HepG2 (cell line): ENCODE results near the gene MLX. TPM values are rescaled to one million over a fixed set of nuclear protein-coding genes. Genes with fewer than 3 reads are reported as not detected.
A peak's percentile ranks its signal among the peaks of the same experiment; 100 is the strongest.

Source experiments
- ATF2 ChIP-seq: sonication (generic); formaldehyde crosslinking; IDR thresholded peaks from 2 replicates; pipeline ENCODE4 v1.4.0; 2020; ENCODE audit warnings: missing genetic modification reagents
- ATF3 ChIP-seq: sonication (generic); formaldehyde crosslinking; IDR thresholded peaks from 2 replicates; pipeline ENCODE4 v1.4.0; 2020; ENCODE audit warnings: missing genetic modification reagents
- GPN1 ChIP-seq: sonication (generic); formaldehyde crosslinking; IDR thresholded peaks from 2 replicates; pipeline ENCODE4 v1.5.1; 2020; ENCODE audit warnings: missing genetic modification reagents, borderline replicate concordance
- MEIS2 ChIP-seq: sonication (generic); formaldehyde crosslinking; IDR thresholded peaks from 2 replicates; pipeline ENCODE4 v1.9.0; 2021; ENCODE audit warnings: mild to moderate bottlenecking, missing genetic modification reagents
- MLXIP ChIP-seq: sonication (generic); formaldehyde crosslinking; IDR thresholded peaks from 2 replicates; pipeline ENCODE4 v1.9.0; 2021; ENCODE audit warnings: missing genetic modification reagents, borderline replicate concordance
- NFYC ChIP-seq: IDR thresholded peaks from 2 replicates; pipeline ENCODE4 v1.6.1; 2016; ENCODE audit warnings: missing genetic modification reagents, missing compliant biosample characterization
- PBX3 ChIP-seq: sonication (generic); formaldehyde crosslinking; IDR thresholded peaks from 2 replicates; pipeline ENCODE4 v1.8.1; 2023; ENCODE audit warnings: missing genetic modification reagents, inconsistent platforms, borderline replicate concordance
- SIX1 ChIP-seq: sonication (generic); formaldehyde crosslinking; IDR thresholded peaks from 2 replicates; pipeline ENCODE4 v1.4.0; 2020; ENCODE audit warnings: missing genetic modification reagents, borderline replicate concordance
- TMF1 ChIP-seq: sonication (generic); formaldehyde crosslinking; IDR thresholded peaks from 2 replicates; pipeline ENCODE4 v1.8.1; 2022; ENCODE audit warnings: low read depth, missing genetic modification reagents
- TOPORS ChIP-seq: sonication (generic); formaldehyde crosslinking; IDR thresholded peaks from 2 replicates; pipeline ENCODE4 v1.8.0; 2023; ENCODE audit warnings: mild to moderate bottlenecking, missing genetic modification reagents
- ZBTB1 ChIP-seq: sonication (generic); formaldehyde crosslinking; IDR thresholded peaks from 2 replicates; pipeline ENCODE4 v1.4.0; 2020; ENCODE audit warnings: missing genetic modification reagents, borderline replicate concordance
- ZBTB46 ChIP-seq: sonication (generic); formaldehyde crosslinking; IDR thresholded peaks from 2 replicates; pipeline ENCODE4 v1.4.0; 2020; ENCODE audit warnings: mild to moderate bottlenecking, missing genetic modification reagents, borderline replicate concordance
- ZFP36L2 ChIP-seq: sonication (generic); formaldehyde crosslinking; IDR thresholded peaks from 2 replicates; pipeline ENCODE4 v1.4.0; 2020; ENCODE audit warnings: missing genetic modification reagents
- ZNF12 ChIP-seq: sonication (generic); formaldehyde crosslinking; IDR thresholded peaks from 2 replicates; pipeline ENCODE4 v1.5.0; 2020; ENCODE audit warnings: missing genetic modification reagents
- ZNF354B ChIP-seq: sonication (generic); formaldehyde crosslinking; IDR thresholded peaks from 2 replicates; pipeline ENCODE4 v1.8.0; 2022; ENCODE audit warnings: mild to moderate bottlenecking, missing genetic modification reagents
- ZNF441 ChIP-seq: sonication (generic); formaldehyde crosslinking; IDR thresholded peaks from 2 replicates; pipeline ENCODE4 v1.7.0; 2021; ENCODE audit warnings: missing genetic modification reagents, borderline replicate concordance
- ZNF549 ChIP-seq: sonication (generic); formaldehyde crosslinking; IDR thresholded peaks from 2 replicates; pipeline ENCODE4 v1.5.0; 2020; ENCODE audit warnings: missing genetic modification reagents
- ZNF713 ChIP-seq: sonication (generic); formaldehyde crosslinking; IDR thresholded peaks from 2 replicates; pipeline ENCODE4 v1.4.0; 2020; ENCODE audit warnings: mild to moderate bottlenecking, missing genetic modification reagents
- ZNF781 ChIP-seq: sonication (generic); formaldehyde crosslinking; IDR thresholded peaks from 2 replicates; pipeline ENCODE4 v1.5.1; 2020; ENCODE audit warnings: borderline replicate concordance, mild to moderate bottlenecking, missing genetic modification reagents; ENCODE audit errors: not compliant biosample characterization
- ZNF879 ChIP-seq: sonication (generic); formaldehyde crosslinking; IDR thresholded peaks from 2 replicates; pipeline ENCODE4 v1.8.1; 2023; ENCODE audit warnings: missing genetic modification reagents
- ZSCAN31 ChIP-seq: sonication (generic); formaldehyde crosslinking; IDR thresholded peaks from 2 replicates; pipeline ENCODE4 v1.5.0; 2020; ENCODE audit warnings: low read depth, mild to moderate bottlenecking, missing genetic modification reagents
- polyA plus RNA-seq, 8 experiments: library from polyadenylated mRNA; depleted of rRNA in 3 of 8; stranded (reverse) in 7 of 8; unstranded in 1 of 8; fragments of >200 nt; fragmentation: Illumina TruSeq in 4 of 8; extraction: Trizol in 4 of 8; gene quantifications; 2 replicates each; pipeline versions ENCODE4 v1.2.1 to v1.2.3, GENCODE V29; 2011 to 2016; ENCODE audit warnings: low read depth in 4 of 8, missing spikeins in 1 of 8, mixed read lengths in 1 of 8; ENCODE audit not compliant: insufficient read depth in 1 of 8
- total RNA-seq, 5 experiments: library from RNA; depleted of rRNA; stranded (reverse); fragments of >200 nt; fragmentation: Illumina TruSeq; extraction: Trizol; gene quantifications; 2 replicates each; pipeline ENCODE4 v1.2.3, GENCODE V29; 2016; ENCODE audit warnings: low read depth in 1 of 5

The MLX gene
- total and polyA plus RNA-seq, 2 of the 13 experiments (the other 11 are each of a cell fraction or from before 2014, with no cell fraction given), result 38.9 to 74.4 TPM

- TF ChIP-seq ZSCAN31 (CRISPR knock-in tag), result peak; percentile 90
- TF ChIP-seq ZBTB46 (CRISPR knock-in tag), result no peak; the same call in 1 of the 2 replicates
- no peak for TF ChIP-seq SIX1 (CRISPR knock-in tag)
- peak; percentile 90 for TF ChIP-seq ZNF441 (CRISPR knock-in tag)
- peak; percentile 96 for TF ChIP-seq ATF2 (CRISPR knock-in tag)
- TF ChIP-seq MLXIP, result no peak
- TF ChIP-seq ZBTB1, result no peak
- TF ChIP-seq TOPORS (CRISPR knock-in tag), result no peak; the same call in 1 of the 2 replicates
- peak; percentile 74 for TF ChIP-seq ZNF781
- TF ChIP-seq ZNF879, result peak; percentile 89; the same call in 1 of the 2 replicates
- peak; percentile 79 for TF ChIP-seq MEIS2 (CRISPR knock-in tag)
- peak; percentile 37; the same call in 1 of the 2 replicates for TF ChIP-seq NFYC
- no peak for TF ChIP-seq ZNF354B (CRISPR knock-in tag)
- TF ChIP-seq ZNF713 (CRISPR knock-in tag), result 0 out of 2 replicates have a peak, but pooled peaks have one; percentile 9
- peak; percentile 71; the same call in 1 of the 2 replicates for TF ChIP-seq ZNF12
- TF ChIP-seq PBX3, result no peak; the same call in 1 of the 2 replicates
- no peak for TF ChIP-seq ZNF549 (CRISPR knock-in tag)
- 0 out of 2 replicates have a peak, but pooled peaks have one; percentile 31 for TF ChIP-seq ZFP36L2 (CRISPR knock-in tag)
- TF ChIP-seq GPN1 (CRISPR knock-in tag), result 0 out of 2 replicates have a peak, but pooled peaks have one; percentile 60
- no peak for TF ChIP-seq TMF1 (CRISPR knock-in tag)
- TF ChIP-seq ATF3, result no peak
These were observed 12.4 kb upstream of the MLX start (continued) for GRCh38 chr17:42554250-42555121.
